Measurements from ENCODE around the gene CCL27. TPM values are rescaled to one million over a fixed set of nuclear protein-coding genes. Genes with fewer than 3 reads are reported as not detected.

CCL27 gene
- total and polyA plus RNA-seq, 8 donors: not detected

GRCh38 chr9:34612788-34613390 lies 49.6 kb downstream of the CCL27 start:
- Histone ChIP-seq H3K9me3 (no peaks in the 10 kb centered on the region), H3K4me1 (peaks cover 0 to 6% (median 4%) of the 10 kb centered on the region in 3 donors), H3K4me3 (peak overlapping the region; percentile 48 to 71 (median 58)), H3K27me3 (no peaks in the 10 kb centered on the region), H3K27ac (peak overlapping the region in 2 of 4 donors; percentile 69 to 77), H3K36me3 (peaks cover 0 to 15% (median 7%) of the 10 kb centered on the region in 3 donors)
- TF ChIP-seq, protein P1, sequence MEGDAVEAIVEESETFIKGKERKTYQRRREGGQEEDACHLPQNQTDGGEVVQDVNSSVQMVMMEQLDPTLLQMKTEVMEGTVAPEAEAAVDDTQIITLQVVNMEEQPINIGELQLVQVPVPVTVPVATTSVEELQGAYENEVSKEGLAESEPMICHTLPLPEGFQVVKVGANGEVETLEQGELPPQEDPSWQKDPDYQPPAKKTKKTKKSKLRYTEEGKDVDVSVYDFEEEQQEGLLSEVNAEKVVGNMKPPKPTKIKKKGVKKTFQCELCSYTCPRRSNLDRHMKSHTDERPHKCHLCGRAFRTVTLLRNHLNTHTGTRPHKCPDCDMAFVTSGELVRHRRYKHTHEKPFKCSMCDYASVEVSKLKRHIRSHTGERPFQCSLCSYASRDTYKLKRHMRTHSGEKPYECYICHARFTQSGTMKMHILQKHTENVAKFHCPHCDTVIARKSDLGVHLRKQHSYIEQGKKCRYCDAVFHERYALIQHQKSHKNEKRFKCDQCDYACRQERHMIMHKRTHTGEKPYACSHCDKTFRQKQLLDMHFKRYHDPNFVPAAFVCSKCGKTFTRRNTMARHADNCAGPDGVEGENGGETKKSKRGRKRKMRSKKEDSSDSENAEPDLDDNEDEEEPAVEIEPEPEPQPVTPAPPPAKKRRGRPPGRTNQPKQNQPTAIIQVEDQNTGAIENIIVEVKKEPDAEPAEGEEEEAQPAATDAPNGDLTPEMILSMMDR (IDR thresholded peaks at IDR 0.05): peak; percentile 74 to 86 (median 78)
- WGBS, 2 donors: 0 to 1% methylated on average over 13 to 15 of the region's 15 CpGs
- DNase-seq (peak in 5 of 6 donors; percentile 65 to 80 (median 76)), ATAC-seq (peak; percentile 78 to 89 (median 84)), FAIRE-seq (no peak)
- intact Hi-C loops (cut with DNase I): no loop called here

Other genes with a start within 250 kb of the CCL27 start
- gene FAM219A, start 204.1 kb downstream of the CCL27 start, total RNA-seq: 1 to 10 TPM; 4.5 to 9.6 (median 7.0) TPM
- gene FAM219A, start 204.1 kb downstream of the CCL27 start, polyA plus RNA-seq: 1 to 10 TPM; 9.7 to 9.8 TPM
- gene DNAI1, start 203.9 kb downstream of the CCL27 start, total RNA-seq: under 1 TPM; 0.16 to 0.69 (median 0.38) TPM
- gene DNAI1, start 203.9 kb downstream of the CCL27 start, polyA plus RNA-seq: 1 to 10 TPM in 1 of 2 donors, under 1 TPM in 1; 0.99 to 5.0 TPM
- 1 to 10 TPM in 1 of 6 donors, under 1 TPM in 5; 0.24 to 1.1 (median 0.49) TPM for gene ENHO, start 139.7 kb downstream of the CCL27 start, total RNA-seq
- gene ENHO, start 139.7 kb downstream of the CCL27 start, polyA plus RNA-seq: 1 to 10 TPM; 1.7 to 4.3 TPM
- gene CNTFR, start 72.9 kb downstream of the CCL27 start, total RNA-seq: 1 to 10 TPM in 2 of 6 donors, under 1 TPM in 3, not detected in 1; 0.12 to 2.6 (median 0.31) TPM
- 1 to 10 TPM in 1 of 2 donors, under 1 TPM in 1; 0.87 to 2.5 TPM for gene CNTFR, start 72.9 kb downstream of the CCL27 start, polyA plus RNA-seq
- 10 to 100 TPM in 2 of 6 donors, 1 to 10 TPM in 4; 7.6 to 16.1 (median 10.0) TPM for gene RPP25L, start 50.6 kb downstream of the CCL27 start, total RNA-seq
- gene RPP25L, start 50.6 kb downstream of the CCL27 start, polyA plus RNA-seq: 10 to 100 TPM; 17.1 to 19.8 TPM
- 10 to 100 TPM; 31.5 to 50.7 (median 38.6) TPM for gene DCTN3, start 42.2 kb downstream of the CCL27 start, total RNA-seq
- gene DCTN3, start 42.2 kb downstream of the CCL27 start, polyA plus RNA-seq: 10 to 100 TPM; 37.4 to 84.3 TPM
- gene ARID3C, start 33.6 kb downstream of the CCL27 start, total RNA-seq: not detected
- not detected for gene ARID3C, start 33.6 kb downstream of the CCL27 start, polyA plus RNA-seq
- 10 to 100 TPM; 20.4 to 27.2 (median 22.9) TPM for gene SIGMAR1, start 24.9 kb downstream of the CCL27 start, total RNA-seq
- gene SIGMAR1, start 24.9 kb downstream of the CCL27 start, polyA plus RNA-seq: 10 to 100 TPM; 18.3 to 23.0 TPM
- 10 to 100 TPM; 11.0 to 30.8 (median 18.8) TPM for gene GALT, start 16.0 kb downstream of the CCL27 start, total RNA-seq
- 10 to 100 TPM; 58.0 to 60.5 TPM for gene GALT, start 16.0 kb downstream of the CCL27 start, polyA plus RNA-seq
- gene IL11RA, start 10.5 kb downstream of the CCL27 start, total RNA-seq: 1 to 10 TPM; 4.1 to 8.2 (median 5.9) TPM
- gene IL11RA, start 10.5 kb downstream of the CCL27 start, polyA plus RNA-seq: 10 to 100 TPM; 12.6 to 30.0 TPM
- gene CCL19, start 28.6 kb upstream of the CCL27 start, total RNA-seq: 1 to 10 TPM in 2 of 6 donors, under 1 TPM in 2, not detected in 2; 0.35 to 2.8 (median 1.8) TPM
- 1 to 10 TPM in 1 of 2 donors, under 1 TPM in 1; 0.68 to 2.1 TPM for gene CCL19, start 28.6 kb upstream of the CCL27 start, polyA plus RNA-seq
- gene CCL21, start 47.5 kb upstream of the CCL27 start, total RNA-seq: 10 to 100 TPM in 3 of 6 donors, 1 to 10 TPM in 2, not detected in 1; 1.9 to 12.1 (median 10.0) TPM
- 10 to 100 TPM; 12.1 to 53.5 TPM for gene CCL21, start 47.5 kb upstream of the CCL27 start, polyA plus RNA-seq